Measurements from ENCODE around the gene VPS25. TPM values are rescaled to one million over a fixed set of nuclear protein-coding genes. Genes with fewer than 3 reads are reported as not detected.

VPS25 gene
- total and polyA plus RNA-seq, 9 of the 15 experiments (the other 6 are each of a cell fraction or from before 2014, with no cell fraction given) = 123 to 352 (median 180) TPM

Small RNA genes within 50 kb of the gene (microRNA-seq; reads per million reads assigned to microRNA genes)
- gene MIR6781 (ENCODE audit: borderline microRNAs expressed) = not detected

Small RNA genes within 50 kb of the gene (small RNA-seq; reads per million reads assigned to genes)
- gene HMGN2P15 = not detected
- gene MIR6781 = not detected

Other genes with a start within 250 kb of the VPS25 start
Only the 7 nearest of the 27 such genes appear.
- 14.7 and 20.2 TPM in 2 replicates for gene EZH1, start 28.4 kb upstream of the VPS25 start, total RNA-seq (2014; rRNA removed)
- gene EZH1, start 28.4 kb upstream of the VPS25 start, total RNA-seq (2014; rRNA removed; fragmentation: Illumina TruSeq; extraction: Trizol) = 22.7 and 26.3 TPM in 2 replicates
- 16.8 and 17.6 TPM in 2 replicates for gene EZH1, start 28.4 kb upstream of the VPS25 start, total RNA-seq (2015; rRNA removed; fragmentation: Illumina TruSeq; extraction: Trizol)
- 22.9 and 23.8 TPM in 2 replicates for gene EZH1, start 28.4 kb upstream of the VPS25 start, total RNA-seq (2021)
- gene EZH1, start 28.4 kb upstream of the VPS25 start, polyA plus RNA-seq (2011; rRNA removed) = 34.7 and 37.3 TPM in 2 replicates
- gene EZH1, start 28.4 kb upstream of the VPS25 start, polyA plus RNA-seq (2014; fragmentation: Illumina TruSeq; extraction: Trizol) = 34.0 and 39.6 TPM in 2 replicates
- gene EZH1, start 28.4 kb upstream of the VPS25 start, polyA plus RNA-seq (2014; fragmentation: Nextera tagmentation; extraction: Ambion mirVana) = 10 to 100 TPM in 1 of 2 experiments, 1 to 10 TPM in 1; 8.6 to 15.3 TPM
- 36.2 and 40.8 TPM in 2 replicates for gene EZH1, start 28.4 kb upstream of the VPS25 start, polyA plus RNA-seq (2014; rRNA removed)
- not detected in 2 replicates for gene RAMP2, start 12.2 kb upstream of the VPS25 start, total RNA-seq (2014; rRNA removed)
- gene RAMP2, start 12.2 kb upstream of the VPS25 start, total RNA-seq (2014; rRNA removed; fragmentation: Illumina TruSeq; extraction: Trizol) = not detected in 2 replicates
- not detected in 2 replicates for gene RAMP2, start 12.2 kb upstream of the VPS25 start, total RNA-seq (2015; rRNA removed; fragmentation: Illumina TruSeq; extraction: Trizol)
- not detected in 2 replicates for gene RAMP2, start 12.2 kb upstream of the VPS25 start, total RNA-seq (2021)
- not detected in 2 replicates for gene RAMP2, start 12.2 kb upstream of the VPS25 start, polyA plus RNA-seq (2011; rRNA removed)
- gene RAMP2, start 12.2 kb upstream of the VPS25 start, polyA plus RNA-seq (2014; fragmentation: Illumina TruSeq; extraction: Trizol) = not detected in 2 replicates
- not detected for gene RAMP2, start 12.2 kb upstream of the VPS25 start, polyA plus RNA-seq (2014; fragmentation: Nextera tagmentation; extraction: Ambion mirVana)
- gene RAMP2, start 12.2 kb upstream of the VPS25 start, polyA plus RNA-seq (2014; rRNA removed) = not detected in 2 replicates
- gene WNK4, start 7.2 kb downstream of the VPS25 start, total RNA-seq (2014; rRNA removed) = 4.5 and 5.8 TPM in 2 replicates
- gene WNK4, start 7.2 kb downstream of the VPS25 start, total RNA-seq (2014; rRNA removed; fragmentation: Illumina TruSeq; extraction: Trizol) = 2.0 and 2.6 TPM in 2 replicates
- gene WNK4, start 7.2 kb downstream of the VPS25 start, total RNA-seq (2015; rRNA removed; fragmentation: Illumina TruSeq; extraction: Trizol) = 2.7 and 4.4 TPM in 2 replicates
- 21.1 and 25.8 TPM in 2 replicates for gene WNK4, start 7.2 kb downstream of the VPS25 start, total RNA-seq (2021)
- 4.8 and 8.1 TPM in 2 replicates for gene WNK4, start 7.2 kb downstream of the VPS25 start, polyA plus RNA-seq (2011; rRNA removed)
- 11.8 and 15.2 TPM in 2 replicates for gene WNK4, start 7.2 kb downstream of the VPS25 start, polyA plus RNA-seq (2014; fragmentation: Illumina TruSeq; extraction: Trizol)
- gene WNK4, start 7.2 kb downstream of the VPS25 start, polyA plus RNA-seq (2014; fragmentation: Nextera tagmentation; extraction: Ambion mirVana) = under 1 TPM; 0.32 to 0.38 TPM
- gene WNK4, start 7.2 kb downstream of the VPS25 start, polyA plus RNA-seq (2014; rRNA removed) = 15.8 and 17.7 TPM in 2 replicates
- 49.6 and 67.7 TPM in 2 replicates for gene COA3, start 25.3 kb downstream of the VPS25 start, total RNA-seq (2014; rRNA removed)
- 50.0 and 52.5 TPM in 2 replicates for gene COA3, start 25.3 kb downstream of the VPS25 start, total RNA-seq (2014; rRNA removed; fragmentation: Illumina TruSeq; extraction: Trizol)
- gene COA3, start 25.3 kb downstream of the VPS25 start, total RNA-seq (2015; rRNA removed; fragmentation: Illumina TruSeq; extraction: Trizol) = 60.9 and 65.9 TPM in 2 replicates
- 53.4 and 56.3 TPM in 2 replicates for gene COA3, start 25.3 kb downstream of the VPS25 start, total RNA-seq (2021)
- 36.6 and 69.9 TPM in 2 replicates for gene COA3, start 25.3 kb downstream of the VPS25 start, polyA plus RNA-seq (2011; rRNA removed)
- gene COA3, start 25.3 kb downstream of the VPS25 start, polyA plus RNA-seq (2014; fragmentation: Illumina TruSeq; extraction: Trizol) = 74.9 and 76.1 TPM in 2 replicates
- 100 to 1,000 TPM; 113 to 153 TPM for gene COA3, start 25.3 kb downstream of the VPS25 start, polyA plus RNA-seq (2014; fragmentation: Nextera tagmentation; extraction: Ambion mirVana)
- gene COA3, start 25.3 kb downstream of the VPS25 start, polyA plus RNA-seq (2014; rRNA removed) = 61.4 and 74.4 TPM in 2 replicates
- 0.20 and 0.54 TPM in 2 replicates for gene CNTD1, start 25.4 kb downstream of the VPS25 start, total RNA-seq (2014; rRNA removed)
- 0.22 and 0.57 TPM in 2 replicates for gene CNTD1, start 25.4 kb downstream of the VPS25 start, total RNA-seq (2014; rRNA removed; fragmentation: Illumina TruSeq; extraction: Trizol)
- 0.23 TPM in 1 of 2 replicates, not detected in the other for gene CNTD1, start 25.4 kb downstream of the VPS25 start, total RNA-seq (2015; rRNA removed; fragmentation: Illumina TruSeq; extraction: Trizol)
- 0.20 TPM in 1 of 2 replicates, not detected in the other for gene CNTD1, start 25.4 kb downstream of the VPS25 start, total RNA-seq (2021)
- 0.22 and 0.59 TPM in 2 replicates for gene CNTD1, start 25.4 kb downstream of the VPS25 start, polyA plus RNA-seq (2011; rRNA removed)
- 0.27 and 0.48 TPM in 2 replicates for gene CNTD1, start 25.4 kb downstream of the VPS25 start, polyA plus RNA-seq (2014; fragmentation: Illumina TruSeq; extraction: Trizol)
- under 1 TPM; 0.74 to 0.86 TPM for gene CNTD1, start 25.4 kb downstream of the VPS25 start, polyA plus RNA-seq (2014; fragmentation: Nextera tagmentation; extraction: Ambion mirVana)
- 0.07 and 0.12 TPM in 2 replicates for gene CNTD1, start 25.4 kb downstream of the VPS25 start, polyA plus RNA-seq (2014; rRNA removed)
- 81.1 and 81.7 TPM in 2 replicates for gene BECN1, start 50.8 kb downstream of the VPS25 start, total RNA-seq (2014; rRNA removed)
- 49.6 and 58.6 TPM in 2 replicates for gene BECN1, start 50.8 kb downstream of the VPS25 start, total RNA-seq (2014; rRNA removed; fragmentation: Illumina TruSeq; extraction: Trizol)
- 48.1 and 52.7 TPM in 2 replicates for gene BECN1, start 50.8 kb downstream of the VPS25 start, total RNA-seq (2015; rRNA removed; fragmentation: Illumina TruSeq; extraction: Trizol)
- gene BECN1, start 50.8 kb downstream of the VPS25 start, total RNA-seq (2021) = 52.3 and 57.3 TPM in 2 replicates
- gene BECN1, start 50.8 kb downstream of the VPS25 start, polyA plus RNA-seq (2011; rRNA removed) = 34.1 and 55.9 TPM in 2 replicates
- gene BECN1, start 50.8 kb downstream of the VPS25 start, polyA plus RNA-seq (2014; fragmentation: Illumina TruSeq; extraction: Trizol) = 57.8 and 68.1 TPM in 2 replicates
- gene BECN1, start 50.8 kb downstream of the VPS25 start, polyA plus RNA-seq (2014; fragmentation: Nextera tagmentation; extraction: Ambion mirVana) = 10 to 100 TPM; 26.0 to 28.6 TPM
- 64.7 and 71.5 TPM in 2 replicates for gene BECN1, start 50.8 kb downstream of the VPS25 start, polyA plus RNA-seq (2014; rRNA removed)
- gene PSME3, start 59.9 kb downstream of the VPS25 start, total RNA-seq (2014; rRNA removed) = 141 and 143 TPM in 2 replicates
- gene PSME3, start 59.9 kb downstream of the VPS25 start, total RNA-seq (2014; rRNA removed; fragmentation: Illumina TruSeq; extraction: Trizol) = 137 and 145 TPM in 2 replicates
- gene PSME3, start 59.9 kb downstream of the VPS25 start, total RNA-seq (2015; rRNA removed; fragmentation: Illumina TruSeq; extraction: Trizol) = 128 and 131 TPM in 2 replicates
- 228 and 239 TPM in 2 replicates for gene PSME3, start 59.9 kb downstream of the VPS25 start, total RNA-seq (2021)
- 86.5 and 167 TPM in 2 replicates for gene PSME3, start 59.9 kb downstream of the VPS25 start, polyA plus RNA-seq (2011; rRNA removed)
- 272 and 275 TPM in 2 replicates for gene PSME3, start 59.9 kb downstream of the VPS25 start, polyA plus RNA-seq (2014; fragmentation: Illumina TruSeq; extraction: Trizol)
- gene PSME3, start 59.9 kb downstream of the VPS25 start, polyA plus RNA-seq (2014; fragmentation: Nextera tagmentation; extraction: Ambion mirVana) = 10 to 100 TPM; 31.2 to 43.2 TPM
- gene PSME3, start 59.9 kb downstream of the VPS25 start, polyA plus RNA-seq (2014; rRNA removed) = 177 and 180 TPM in 2 replicates